K562 (cell line): ENCODE results near the gene ASPG. TPM values are rescaled to one million over a fixed set of nuclear protein-coding genes. Genes with fewer than 3 reads are reported as not detected.

Source experiments
- ATF4 ChIP-seq: fragments of 450-650 bp; formaldehyde crosslinking; IDR thresholded peaks from 2 replicates; pipeline ENCODE4 v1.4.0; 2022; ENCODE audit warnings: mild to moderate bottlenecking, moderate library complexity
- DDX20 ChIP-seq: fragments of 450-650 bp; IDR thresholded peaks from 2 replicates; pipeline ENCODE4 v1.6.1; 2016; ENCODE audit warnings: missing genetic modification characterization, low read depth, mild to moderate bottlenecking, missing compliant biosample characterization, moderate library complexity
- ETV1 ChIP-seq: fragments of 450-650 bp; conservative IDR thresholded peaks from 2 replicates; pipeline ENCODE4 v1.6.1; 2016; ENCODE audit warnings: missing genetic modification characterization, control low read depth, low read depth, missing compliant biosample characterization
- HDGF ChIP-seq: fragments of 450-650 bp; IDR thresholded peaks from 2 replicates; pipeline ENCODE4 v1.6.1; 2016
- HNRNPLL ChIP-seq: fragments of 200-400 bp; formaldehyde crosslinking; IDR thresholded peaks from 2 replicates; pipeline ENCODE4 v1.6.1; 2017; ENCODE audit warnings: low read length, low read depth, mild to moderate bottlenecking; ENCODE audit not compliant: poor library complexity, severe bottlenecking
- ID3 ChIP-seq, 2 experiments: fragments of 250-450 bp in 1 of 2; fragments of 450-650 bp in 1 of 2; sonication (Bioruptor Pico) in 1 of 2; IDR thresholded peaks; 2 replicates each; pipeline versions ENCODE4 v1.6.1 to v1.8.0; 2016 to 2021; ENCODE audit warnings: mild to moderate bottlenecking in 2 of 2, moderate library complexity in 2 of 2, missing compliant biosample characterization in 1 of 2, missing genetic modification characterization in 1 of 2
- IFI16 ChIP-seq: fragments of 250-450 bp; sonication (Bioruptor Pico); IDR thresholded peaks from 2 replicates; pipeline ENCODE4 v2.1.2; 2022; ENCODE audit warnings: mild to moderate bottlenecking, inconsistent platforms
- MGA ChIP-seq: fragments of 450-650 bp; IDR thresholded peaks from 2 replicates; pipeline ENCODE4 v1.6.1; 2016; ENCODE audit warnings: mild to moderate bottlenecking, moderate library complexity
- OTX1 ChIP-seq: fragments of 450-650 bp; formaldehyde crosslinking; IDR thresholded peaks from 2 replicates; pipeline ENCODE4 v1.4.0; 2022; ENCODE audit warnings: mild to moderate bottlenecking
- SRF ChIP-seq, 2 experiments: fragments of 250-450, 450-650 bp in 1 of 2; sonication (Bioruptor Pico) in 1 of 2; sonication (generic) in 1 of 2; formaldehyde crosslinking; IDR thresholded peaks; 2 replicates each; pipeline versions ENCODE4 v1.5.0 to v1.5.1; 2020 to 2022; ENCODE audit warnings: mild to moderate bottlenecking in 1 of 2, missing genetic modification reagents in 1 of 2
- THAP7 ChIP-seq: fragments of 250-450 bp; sonication (Bioruptor Pico); IDR thresholded peaks from 2 replicates; pipeline ENCODE4 v1.5.0; 2021
- ZFP36 ChIP-seq: fragments of 150-350 bp; IDR thresholded peaks from 2 replicates; pipeline ENCODE4 v1.6.1; 2018; ENCODE audit warnings: low read length, low read depth; ENCODE audit not compliant: partially characterized antibody
- ZKSCAN8 ChIP-seq: fragments of 200-800 bp; sonication (Bioruptor generic); IDR thresholded peaks from 2 replicates; pipeline ENCODE4 v1.6.1; 2016; ENCODE audit warnings: missing genetic modification characterization, missing compliant biosample characterization
- ZNF239 ChIP-seq: fragments of 250-450 bp; sonication (Bioruptor Pico); IDR thresholded peaks from 2 replicates; pipeline ENCODE4 v1.4.0; 2020; ENCODE audit warnings: mild to moderate bottlenecking
- ZZZ3 ChIP-seq: fragments of 450-650 bp; IDR thresholded peaks from 2 replicates; pipeline ENCODE4 v1.6.1; 2016; ENCODE audit warnings: antibody characterized with exemption, mild to moderate bottlenecking, moderate library complexity
- polyA plus RNA-seq, 8 experiments: library from polyadenylated mRNA; depleted of rRNA in 4 of 8; stranded (reverse) in 5 of 8; unstranded in 3 of 8; fragments of >200 nt; fragmentation: Nextera tagmentation in 2 of 8; fragmentation: Illumina TruSeq in 1 of 8; extraction: Ambion mirVana in 2 of 8; extraction: Trizol in 1 of 8; gene quantifications; 2 replicates each; pipeline versions ENCODE4 v1.2.1 to v1.2.3, GENCODE V29; 2011 to 2014; ENCODE audit warnings: inconsistent platforms in 1 of 8, missing spikeins in 1 of 8
- total RNA-seq, 7 experiments: library from RNA; depleted of rRNA in 6 of 7; stranded (reverse); fragments of >200 nt in 6 of 7; fragmentation: Illumina TruSeq in 2 of 7; extraction: Trizol in 2 of 7; gene quantifications; 2 replicates each; pipeline versions ENCODE4 v1.2.1 to v1.2.3, GENCODE V29; 2011 to 2021; ENCODE audit warnings: low replicate concordance in 1 of 7

Gene ASPG
- total and polyA plus RNA-seq, 9 of the 15 experiments (the other 6 are each of a cell fraction or from before 2014, with no cell fraction given), result 0.18 TPM; not detected in 8

- TF ChIP-seq IFI16 (CRISPR knock-in tag) (no peak), DDX20 (tag) (no peak), ZNF239 (CRISPR knock-in tag) (no peak), OTX1 (CRISPR knock-in tag) (no peak), THAP7 (no peak), ATF4 (CRISPR knock-in tag) (no peak), ZKSCAN8 (CRISPR knock-in tag) (no peak), HNRNPLL (no peak), ZZZ3 (no peak), ETV1 (tag) (no peak), ZFP36 (no peak), SRF (CRISPR knock-in tag; IDR thresholded peaks at IDR 0.05) (no peak), MGA (no peak), ID3 (CRISPR knock-in tag; IDR thresholded peaks at IDR 0.05) (no peak), ID3 (tag; IDR thresholded peaks at IDR 0.05) (no peak), HDGF (no peak)
- TF ChIP-seq, all 486 proteins: peak for 0
Observed at GRCh38 chr14:104164512-104164911, 79.0 kb downstream of the ASPG start (continued).
